Lower leg skin (tissue), 4 donors: Measurements from ENCODE around the gene C2CD2L. TPM values are rescaled to one million over a fixed set of nuclear protein-coding genes. Genes with fewer than 3 reads are reported as not detected.

ENCODE experiments used
- DNase-seq, 2 donors: peaks; one replicate each; pipeline ENCODE4 v3.0.0-alpha.2; 2019; ENCODE audit warnings: low spot score in 2 of 2
- H3K4me3 ChIP-seq: fragments of 200-600 bp; sonication (generic); 2 replicates; pipeline ENCODE4 v1.5.1; 2017; ENCODE audit warnings: mild to moderate bottlenecking, low read depth; ENCODE audit not compliant: poor library complexity, severe bottlenecking
- CTCF ChIP-seq, 3 donors: fragments of 450-650 bp; IDR thresholded peaks; one replicate each; pipeline ENCODE4 v1.5.1; 2016; ENCODE audit warnings: antibody characterized with exemption in 3 of 3, mild to moderate bottlenecking in 3 of 3, moderate library complexity in 2 of 3
- POLR2A ChIP-seq, 2 donors: fragments of 450-650 bp; IDR thresholded peaks; one replicate each; pipeline ENCODE4 v1.6.1; 2016 to 2017; ENCODE audit warnings: antibody characterized with exemption in 2 of 2, mild to moderate bottlenecking in 1 of 2, moderate library complexity in 1 of 2
- WGBS, 2 donors: methylation state at CpG; one replicate each; pipeline ENCODE4 v1.1.5; 2018; 5-methylcytosine and 5-hydroxymethylcytosine counted together
- intact Hi-C: fragments of 100-400 bp; cut with DNase I; formaldehyde crosslinking; loops from one replicate; pipeline ENCODE4 v1.15.0; 2023; ENCODE audit warnings: low total_unique reads
- total RNA-seq, 4 donors: library from RNA; depleted of rRNA; stranded (reverse); fragments of >200 nt; gene quantifications; one replicate each; pipeline ENCODE4 v1.1.0, GENCODE V29; 2016

Gene C2CD2L
- total RNA-seq, 4 donors from 2014 or later: 16.8 to 27.2 (median 22.6) TPM

GRCh38 chr11:119078675-119079420, 28.3 kb upstream of the C2CD2L start:
- intact Hi-C loops: no loop called here
- WGBS, 2 donors: 90 to 94% methylated on average over 19 of the region's 19 CpGs
- TF ChIP-seq CTCF (IDR thresholded peaks at IDR 0.05): no peak
- TF ChIP-seq POLR2A (IDR thresholded peaks at IDR 0.05): no peak
- DNase-seq: no peak
- no peak overlapping the region for H3K4me3 ChIP-seq

GRCh38 chr11:119081682-119082260, 25.4 kb upstream of the C2CD2L start:
- H3K4me3 ChIP-seq: no peak overlapping the region
- 68% methylated on average over 7 of the region's 7 CpGs for WGBS, 2 donors
- no peak for TF ChIP-seq POLR2A (IDR thresholded peaks at IDR 0.05)
- TF ChIP-seq CTCF (IDR thresholded peaks at IDR 0.05): no peak
- no peak for DNase-seq
- intact Hi-C loops: no loop called here

GRCh38 chr11:119084663-119085436, 22.3 kb upstream of the C2CD2L start, which contains the start of gene HMBS:
HMBS (plus strand) TSS chr11:119084881; CDS start chr11:119085034, 153 bp downstream.
- DNase-seq: peak; percentile 90 to 99
- WGBS, 2 donors: 0% methylated on average over 41 to 44 of the region's 45 CpGs
- H3K4me3 ChIP-seq: peak within 1 kb of the TSS; percentile 42
- TF ChIP-seq POLR2A (IDR thresholded peaks at IDR 0.05): no peak
- TF ChIP-seq CTCF (IDR thresholded peaks at IDR 0.05): no peak
- intact Hi-C loops: no loop called here

- intact Hi-C loops: no loop called here
- DNase-seq: peak in 1 of 2 donors; percentile 88
- WGBS, 2 donors: 0 to 1% methylated on average over 13 of the region's 13 CpGs
- peak overlapping the region; percentile 42 for H3K4me3 ChIP-seq
- TF ChIP-seq POLR2A (IDR thresholded peaks at IDR 0.05) (no peak), CTCF (IDR thresholded peaks at IDR 0.05) (no peak)
Measured at GRCh38 chr11:119085437-119085847, 21.7 kb upstream of the C2CD2L start.

- 86 to 87% methylated on average over 6 of the region's 6 CpGs for WGBS, 2 donors
- DNase-seq: no peak
- intact Hi-C loops: no loop called here
- no peak for TF ChIP-seq CTCF (IDR thresholded peaks at IDR 0.05)
- no peak for TF ChIP-seq POLR2A (IDR thresholded peaks at IDR 0.05)
- no peak overlapping the region for H3K4me3 ChIP-seq
Measured at GRCh38 chr11:119087123-119087522, 20.0 kb upstream of the C2CD2L start.
